ENCODE measurements around the gene TLX2.

The TLX2 gene

GRCh38 chr2:74511104-74511989, 2.9 kb upstream of the TLX2 start:
- no peak for DNase-seq (ENCODE audit: low read depth)

DNA sequence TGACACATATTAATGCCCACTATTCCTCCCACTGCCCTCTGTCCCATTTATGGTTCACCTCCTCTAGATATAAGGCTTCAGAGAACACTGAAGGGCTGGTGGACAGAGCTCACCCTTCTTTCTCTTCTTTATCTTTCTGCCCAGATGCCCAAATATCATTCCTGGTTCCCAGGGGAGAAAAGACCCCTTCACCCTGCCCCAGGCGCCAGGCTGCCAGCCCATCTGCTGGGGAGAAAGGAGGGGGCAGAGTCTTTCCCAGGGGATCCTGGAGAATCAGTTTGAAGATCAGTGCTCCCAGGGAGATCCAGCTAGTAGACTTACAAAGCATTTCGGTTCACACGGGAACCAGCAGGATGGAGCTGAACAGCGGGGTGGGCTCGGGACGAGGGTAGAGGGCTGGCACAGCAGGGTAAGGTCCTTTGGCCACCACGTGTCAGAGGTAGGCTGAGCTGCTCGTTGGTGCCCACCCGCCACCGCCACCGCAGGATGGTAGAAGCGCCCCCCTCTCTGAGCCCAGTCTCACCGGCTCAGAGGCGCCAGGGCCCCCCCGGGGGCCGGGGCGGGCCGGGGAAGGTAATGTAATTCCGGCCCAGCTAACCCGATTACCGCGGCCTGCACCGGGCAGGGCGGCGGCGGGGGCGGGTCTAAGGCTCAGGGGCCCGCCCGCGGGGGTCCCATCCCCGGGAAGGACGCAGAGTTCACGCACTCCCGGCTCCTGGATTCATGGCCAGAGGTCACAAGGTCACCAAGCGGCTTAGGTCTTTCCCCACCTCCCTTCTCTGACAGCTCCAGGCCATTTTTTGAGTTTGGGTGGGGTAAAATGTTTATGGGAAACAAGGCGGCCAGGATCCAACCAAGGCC, 1.3 kb upstream of the TLX2 start:
- no peak for DNase-seq (ENCODE audit: low read depth)

- no peak for DNase-seq (ENCODE audit: low read depth)
These were observed 464 bp upstream of the TLX2 start for GRCh38 chr2:74513605-74514367.

DNA sequence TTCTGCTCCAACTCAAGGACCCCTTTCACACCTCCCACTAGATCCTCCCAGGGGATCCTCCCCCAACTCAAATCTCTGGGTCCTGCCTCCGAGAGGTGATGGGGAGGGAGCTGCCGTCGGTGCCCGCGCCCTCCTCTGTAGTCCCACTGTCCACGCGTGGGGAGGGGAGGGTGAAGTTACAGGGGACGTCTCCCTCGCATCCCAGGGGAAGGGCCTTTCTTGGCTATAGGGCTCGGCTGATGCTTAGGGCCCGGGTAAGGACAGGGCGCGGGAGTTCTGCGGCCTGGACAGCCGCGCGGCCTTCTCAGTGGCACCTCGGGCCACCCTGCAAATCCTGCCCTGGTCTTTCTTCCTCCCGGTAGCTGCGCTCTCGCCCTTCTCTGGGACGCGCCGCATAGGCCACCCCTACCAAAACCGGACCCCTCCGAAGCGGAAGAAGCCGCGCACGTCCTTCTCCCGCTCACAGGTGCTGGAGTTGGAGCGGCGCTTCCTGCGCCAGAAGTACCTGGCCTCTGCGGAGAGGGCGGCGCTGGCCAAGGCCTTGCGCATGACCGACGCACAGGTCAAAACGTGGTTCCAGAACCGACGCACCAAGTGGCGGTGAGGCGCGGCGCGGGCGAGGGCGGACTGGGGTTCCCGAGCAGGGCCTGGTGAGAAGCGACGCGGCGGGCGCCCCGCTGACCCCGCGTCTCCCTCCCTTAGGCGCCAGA, 1.2 kb downstream of the TLX2 start:
- DNase-seq (ENCODE audit: low read depth), result no peak

DNA sequence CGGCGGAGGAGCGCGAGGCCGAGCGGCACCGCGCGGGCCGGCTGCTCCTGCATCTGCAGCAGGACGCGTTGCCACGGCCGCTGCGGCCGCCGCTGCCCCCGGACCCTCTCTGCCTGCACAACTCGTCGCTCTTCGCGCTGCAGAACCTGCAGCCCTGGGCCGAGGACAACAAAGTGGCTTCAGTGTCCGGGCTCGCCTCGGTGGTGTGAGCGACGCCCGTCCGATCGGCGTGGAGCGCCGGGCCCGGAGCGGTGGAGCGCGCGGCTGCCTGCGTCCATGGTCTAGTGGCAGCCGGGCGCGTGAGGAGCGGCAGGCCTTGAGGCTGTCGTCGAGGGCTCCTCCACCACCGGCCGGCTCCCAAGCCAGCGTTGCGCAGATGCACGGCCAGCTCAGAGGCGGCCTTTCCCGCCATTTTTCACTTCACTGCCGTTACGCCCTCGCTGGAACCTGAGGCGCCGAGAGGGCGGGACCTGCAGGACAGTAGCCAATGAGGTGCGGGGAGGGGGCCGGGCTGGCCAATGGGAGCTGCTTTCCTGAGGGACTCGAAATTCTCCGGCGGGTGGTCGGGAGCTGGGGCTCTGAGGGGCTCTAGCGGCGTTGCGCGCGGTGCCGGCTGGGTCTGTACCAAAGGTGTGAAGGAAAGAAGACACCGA, 1.9 kb downstream of the TLX2 start:
- DNase-seq (ENCODE audit: low read depth), result peak; percentile 60

DNA sequence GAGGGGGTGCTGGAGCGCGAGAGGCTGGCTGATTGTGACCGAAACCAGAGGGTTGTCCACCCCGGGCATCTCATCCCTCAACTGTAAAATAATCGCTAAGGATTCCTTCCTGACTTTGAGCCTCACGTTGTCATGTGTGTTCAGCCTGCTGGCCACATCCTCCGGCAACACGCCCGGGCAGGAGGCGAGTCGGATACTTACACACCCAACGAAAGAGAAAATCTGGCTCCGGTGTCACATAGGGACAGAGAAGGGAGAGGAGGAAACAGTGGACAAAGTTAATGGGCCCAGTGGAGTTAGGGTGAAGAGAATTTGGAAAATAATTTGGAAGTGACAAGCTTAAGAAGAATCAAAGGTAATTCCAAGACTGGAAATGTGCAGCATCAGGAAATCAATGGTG, 2.4 kb downstream of the TLX2 start:
- no peak for DNase-seq (ENCODE audit: low read depth)

GRCh38 chr2:74522516-74522915, 8.3 kb downstream of the TLX2 start:
- no peak for DNase-seq (ENCODE audit: low read depth)

DNA sequence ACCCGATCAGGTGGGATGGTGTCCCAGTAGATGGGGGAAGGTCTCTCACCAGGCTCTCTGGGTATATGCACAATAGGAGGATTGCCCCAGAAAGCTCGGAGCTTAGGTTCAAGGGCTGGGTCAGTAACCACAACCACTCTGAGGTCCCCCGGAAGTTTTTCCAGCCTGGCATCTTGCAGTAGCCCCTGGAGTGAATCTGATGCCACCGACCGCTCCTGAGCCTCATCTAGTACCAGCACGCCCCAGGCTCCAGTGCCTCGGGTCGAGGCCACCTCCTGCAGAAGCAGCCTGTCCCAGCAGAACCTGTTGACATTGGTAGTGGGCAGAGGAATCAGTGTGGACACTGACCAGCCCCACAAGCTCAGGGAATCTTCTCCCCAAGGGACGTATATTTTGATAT, 9.8 kb downstream of the TLX2 start:
- no peak for DNase-seq (ENCODE audit: low read depth)

DNA sequence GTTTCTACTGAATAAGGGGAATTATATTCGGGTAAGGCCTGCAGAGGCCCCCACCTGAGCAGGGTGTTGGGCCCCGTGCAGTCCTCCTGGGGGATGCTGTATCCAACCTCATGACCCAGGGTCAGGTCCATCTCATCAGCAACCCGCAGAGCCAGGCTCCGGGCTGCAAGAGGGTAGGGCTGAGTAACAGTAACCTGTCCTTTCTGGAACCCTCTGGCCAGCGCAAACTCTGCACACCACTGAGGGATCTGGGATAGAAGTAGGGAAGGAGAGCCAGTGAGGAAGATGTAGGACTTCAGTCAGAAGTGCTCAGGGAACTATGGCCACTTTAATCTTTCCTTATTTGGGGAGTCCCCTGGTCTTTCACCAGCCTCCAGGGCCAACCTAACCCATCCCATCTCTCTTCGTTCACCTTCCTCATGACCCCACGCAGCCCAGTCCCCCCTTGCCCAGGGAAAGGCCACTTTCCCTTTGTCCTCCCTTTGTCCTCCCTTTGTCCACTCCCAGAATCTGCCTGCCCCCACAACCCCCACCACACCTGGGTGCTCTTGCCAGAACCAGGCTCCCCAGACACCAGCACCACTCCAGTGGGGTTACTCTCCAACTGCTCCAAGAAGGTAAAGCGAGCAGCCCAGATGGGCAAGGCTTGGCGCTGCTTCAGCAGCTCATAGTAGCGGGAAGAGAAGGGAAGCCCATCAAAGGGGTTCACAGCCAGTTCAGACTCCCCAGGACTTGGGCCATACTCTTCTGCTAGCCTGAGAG, 10.9 kb downstream of the TLX2 start:
- no peak for DNase-seq (ENCODE audit: low read depth)

DNA sequence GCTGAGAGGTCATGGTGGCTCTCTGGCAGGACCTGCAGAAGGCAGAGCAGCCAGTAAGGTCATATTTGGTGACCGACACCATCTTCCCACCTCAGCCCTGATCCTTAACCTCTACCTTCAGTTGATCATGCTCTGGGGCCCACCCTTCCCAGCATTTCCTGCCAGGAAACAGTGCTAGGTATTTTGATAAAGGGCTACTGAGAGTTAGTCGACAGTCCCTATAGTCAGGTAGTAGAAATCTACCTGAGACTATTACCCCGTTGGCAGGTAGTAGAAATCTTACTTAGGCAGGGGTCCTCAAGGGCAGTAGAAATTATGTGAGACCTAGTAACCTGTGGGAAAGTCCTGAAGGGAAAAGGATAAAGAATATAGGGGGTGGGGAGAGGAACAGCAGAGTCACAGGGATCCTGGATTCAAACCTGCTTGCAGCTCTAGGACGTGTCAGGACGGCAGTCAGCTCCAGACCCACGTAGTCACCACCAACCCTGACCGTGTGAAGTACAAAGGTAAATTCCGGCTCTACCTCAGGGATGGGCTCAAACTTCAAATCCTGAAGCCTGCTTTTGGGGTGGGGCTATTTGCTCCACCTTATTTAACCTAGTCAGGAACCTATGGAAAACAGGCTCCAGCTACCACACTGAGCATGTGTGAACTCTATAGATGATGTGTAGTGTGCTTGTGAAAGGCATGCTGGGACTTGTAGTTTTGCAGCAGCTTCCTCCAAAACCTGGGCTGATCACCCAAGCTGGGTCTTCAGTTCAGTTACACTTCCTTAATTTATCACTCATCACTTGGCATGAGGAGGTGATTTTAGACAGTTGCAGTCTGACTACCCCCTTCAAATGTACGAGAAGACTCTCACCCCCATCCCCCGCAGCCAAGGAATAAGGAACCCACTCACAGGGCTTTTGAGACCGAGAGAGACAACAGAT, 11.7 kb downstream of the TLX2 start, which contains the start of gene DQX1:
TSS of gene DQX1 (minus strand) at position 515 of the 932 bp plus-strand sequence. CDS start at position 13, 502 bp downstream.
- no peak for DNase-seq (ENCODE audit: low read depth)

DNA sequence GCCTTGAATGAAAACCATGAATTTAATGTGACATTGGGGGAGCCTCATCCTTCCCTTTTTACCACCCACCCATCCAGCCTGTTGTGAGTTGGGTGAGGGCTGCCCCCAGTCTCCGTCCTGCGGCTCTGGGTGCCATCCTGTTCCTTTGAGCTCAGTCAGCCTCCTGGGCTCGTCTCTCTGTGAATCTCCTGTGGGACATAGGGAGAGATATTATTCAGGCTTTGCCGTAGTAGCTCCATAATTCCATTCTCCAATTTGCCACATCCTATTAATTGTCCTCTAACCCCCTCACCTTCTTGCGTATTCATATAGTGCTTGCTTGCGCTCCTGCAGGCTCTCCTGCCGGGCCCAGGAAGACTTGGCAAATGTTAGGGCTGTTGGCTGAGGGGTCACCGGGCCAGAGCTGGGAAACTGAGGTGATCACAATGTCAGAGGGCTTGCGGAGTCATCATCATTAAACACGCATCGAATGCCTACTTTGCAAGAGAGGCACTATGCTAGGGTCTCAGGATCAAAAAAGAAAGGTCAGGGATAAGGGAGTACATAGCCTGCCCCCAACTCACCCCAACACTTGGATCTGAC, 12.5 kb downstream of the TLX2 start:
- DNase-seq (ENCODE audit: low read depth), result no peak

DNA sequence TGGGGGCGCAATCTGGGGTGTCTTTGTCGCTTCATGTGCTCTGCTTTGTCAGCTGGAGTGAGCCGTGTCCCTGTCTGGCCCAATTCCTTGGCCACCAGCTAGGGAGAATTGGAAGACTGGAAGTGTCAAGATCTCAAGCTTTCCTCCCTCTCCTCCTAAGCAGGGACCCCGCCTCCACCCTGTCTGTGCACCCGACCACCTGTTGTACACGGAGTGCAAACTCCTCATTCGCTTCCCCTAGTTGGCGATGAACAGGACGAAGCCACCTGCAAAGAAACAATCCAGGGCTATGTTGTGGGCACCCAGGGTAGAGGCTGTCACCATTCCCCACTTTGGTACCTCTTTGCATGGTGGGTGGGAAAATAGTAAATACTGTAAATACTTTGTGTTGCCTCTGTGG, 13.5 kb downstream of the TLX2 start:
- DNase-seq (ENCODE audit: low read depth), result no peak

DNA sequence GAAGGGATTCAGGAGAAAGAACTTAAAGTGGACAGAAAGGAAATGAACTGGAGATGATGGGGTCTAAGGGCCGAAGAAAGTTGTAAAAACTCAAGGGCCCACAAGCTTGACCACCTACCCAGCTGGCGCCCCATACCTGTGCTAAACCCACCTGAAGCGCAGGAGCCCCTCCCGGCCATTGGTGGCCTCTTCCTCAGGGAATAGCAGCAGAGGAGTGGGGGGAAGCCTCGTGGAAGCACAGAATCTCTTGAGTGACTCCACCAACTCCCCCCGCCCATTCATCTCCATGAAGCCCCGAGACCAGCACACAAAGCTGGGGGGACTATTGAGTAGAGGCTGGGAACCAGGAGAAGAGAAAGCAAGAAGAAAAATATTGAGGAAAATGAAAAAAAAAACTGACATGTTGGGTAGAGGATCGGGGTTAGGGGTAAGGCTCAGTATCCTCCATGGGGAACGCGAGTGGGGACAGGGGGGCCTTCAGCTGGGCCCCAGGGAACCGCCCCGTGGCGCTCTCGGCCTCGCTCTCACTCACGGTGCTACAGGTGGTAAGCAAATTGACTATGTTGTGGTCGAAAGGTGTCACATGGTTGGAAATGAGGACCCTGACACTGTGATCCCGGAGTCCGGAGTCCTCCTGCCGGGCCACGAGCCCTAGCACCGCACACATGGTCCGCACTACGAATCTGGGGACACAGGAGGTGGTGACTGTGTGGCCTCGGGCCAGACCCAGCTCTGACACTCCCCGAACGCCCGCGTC, 14.5 kb downstream of the TLX2 start:
- DNase-seq (ENCODE audit: low read depth), result no peak

- DNase-seq (ENCODE audit: low read depth), result peak; percentile 79
These were observed 15.3 kb downstream of the TLX2 start, which contains the start of the genes AUP1 and HTRA2 for GRCh38 chr2:74529357-74530238. Gene AUP1 (minus strand): TSS chr2:74529706. CDS start chr2:74529629, 77 bp downstream. Gene HTRA2 (plus strand): TSS chr2:74529933. CDS start chr2:74530007, 74 bp downstream.

DNA sequence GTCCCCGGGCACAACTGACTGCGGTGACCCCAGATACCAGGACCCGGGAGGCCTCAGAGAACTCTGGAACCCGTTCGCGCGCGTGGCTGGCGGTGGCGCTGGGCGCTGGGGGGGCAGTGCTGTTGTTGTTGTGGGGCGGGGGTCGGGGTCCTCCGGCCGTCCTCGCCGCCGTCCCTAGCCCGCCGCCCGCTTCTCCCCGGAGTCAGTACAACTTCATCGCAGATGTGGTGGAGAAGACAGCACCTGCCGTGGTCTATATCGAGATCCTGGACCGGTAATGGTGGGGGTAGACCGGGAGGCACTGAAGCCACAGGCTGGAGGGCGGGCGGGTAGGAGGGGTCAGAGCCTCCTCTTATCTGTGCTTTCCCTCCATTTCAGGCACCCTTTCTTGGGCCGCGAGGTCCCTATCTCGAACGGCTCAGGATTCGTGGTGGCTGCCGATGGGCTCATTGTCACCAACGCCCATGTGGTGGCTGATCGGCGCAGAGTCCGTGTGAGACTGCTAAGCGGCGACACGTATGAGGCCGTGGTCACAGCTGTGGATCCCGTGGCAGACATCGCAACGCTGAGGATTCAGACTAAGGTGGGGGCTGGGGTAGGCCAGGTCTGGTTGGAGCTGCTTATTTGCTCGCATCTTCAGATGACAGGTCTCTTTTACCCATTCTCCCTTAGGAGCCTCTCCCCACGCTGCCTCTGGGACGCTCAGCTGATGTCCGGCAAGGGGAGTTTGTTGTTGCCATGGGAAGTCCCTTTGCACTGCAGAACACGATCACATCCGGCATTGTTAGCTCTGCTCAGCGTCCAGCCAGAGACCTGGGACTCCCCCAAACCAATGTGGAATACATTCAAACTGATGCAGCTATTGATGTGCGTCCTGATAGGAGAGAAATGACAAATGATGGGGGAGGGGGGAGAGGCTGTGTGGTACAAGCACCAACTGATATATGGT, 16.3 kb downstream of the TLX2 start:
- no peak for DNase-seq (ENCODE audit: low read depth)

DNA sequence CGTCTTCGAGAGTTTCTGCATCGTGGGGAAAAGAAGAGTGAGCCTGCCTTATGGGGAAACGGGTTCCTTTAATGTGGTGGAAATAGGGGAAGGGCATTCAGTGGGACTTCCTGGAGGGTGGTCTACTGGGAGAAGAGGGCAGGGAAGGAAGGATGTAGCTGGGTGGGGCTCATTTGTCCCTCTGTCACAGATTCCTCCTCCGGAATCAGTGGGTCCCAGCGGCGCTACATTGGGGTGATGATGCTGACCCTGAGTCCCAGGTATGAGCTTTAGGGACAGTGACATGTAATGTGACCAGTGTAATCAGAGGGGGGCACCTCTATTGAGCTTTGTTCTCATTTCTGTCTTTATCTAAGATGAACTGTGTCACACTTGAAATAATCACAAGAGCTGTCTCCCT, 17.4 kb downstream of the TLX2 start:
- DNase-seq (ENCODE audit: low read depth), result no peak

All from activated gamma-delta T cell treated with anti-CD3 and anti-CD28 coated beads, Interleukin-2, amount 50 U/mL, for 16 hours (primary cell).